ENCODE data around the gene YAP1. TPM values are rescaled to one million over a fixed set of nuclear protein-coding genes. Genes with fewer than 3 reads are reported as not detected.

YAP1 gene
- polyA plus RNA-seq, 1 donor from 2014 or later = 0.46 TPM

- no peak for TF ChIP-seq SMC3 (conservative IDR thresholded peaks at IDR 0.05; ENCODE audit: poor library complexity)
Measured at GRCh38 chr11:102252339-102252891, 142.2 kb downstream of the YAP1 start (continued).

- Histone ChIP-seq H3K9me3 (ENCODE audit: low read length) (no peaks in the 10 kb centered on the region), H3F3A (ENCODE audit: insufficient read depth, low read length, poor library complexity, severe bottlenecking) (no peaks in the 10 kb centered on the region), H3K79me2 (replicated peaks; ENCODE audit: insufficient read depth, low read length) (no peaks in the 10 kb centered on the region), H3K9me2 (ENCODE audit: insufficient read depth, low read length) (no peaks in the 10 kb centered on the region), H3K27ac (ENCODE audit: low read length) (no peak overlapping the region), H3K4me3 (ENCODE audit: low read length) (no peak overlapping the region), H3K27me3 (ENCODE audit: insufficient read depth, low read depth, low read length) (no peaks in the 10 kb centered on the region), H3K9ac (ENCODE audit: low read length) (no peak overlapping the region), H3K4me2 (ENCODE audit: low read length) (no peak overlapping the region), H4K20me1 (ENCODE audit: insufficient read depth) (no peaks in the 10 kb centered on the region), H3K36me3 (ENCODE audit: insufficient read depth, low read length) (no peaks in the 10 kb centered on the region), H2AFZ (ENCODE audit: low read depth, low read length) (no peak overlapping the region)
- TF ChIP-seq MXI1 (conservative IDR thresholded peaks at IDR 0.05; ENCODE audit: poor library complexity, severe bottlenecking) = no peak
- no peak for TF ChIP-seq EZH2 (IDR thresholded peaks at IDR 0.05; ENCODE audit: borderline replicate concordance, insufficient read depth, low read length, poor library complexity, severe bottlenecking)
- no peak for TF ChIP-seq TAF1 (IDR thresholded peaks at IDR 0.05; ENCODE audit: low read depth)
- no peak for TF ChIP-seq CTCF (IDR thresholded peaks at IDR 0.05; ENCODE audit: poor library complexity, severe bottlenecking)
- TF ChIP-seq RAD21 (conservative IDR thresholded peaks at IDR 0.05) = no peak
- TF ChIP-seq SMC3 (conservative IDR thresholded peaks at IDR 0.05; ENCODE audit: poor library complexity) = no peak
- TF ChIP-seq EP300 (conservative IDR thresholded peaks at IDR 0.05; ENCODE audit: poor library complexity, severe bottlenecking) = no peak
- no peak for TF ChIP-seq POLR2AphosphoS5 (IDR thresholded peaks at IDR 0.05)
- TF ChIP-seq REST (IDR thresholded peaks at IDR 0.05; ENCODE audit: borderline replicate concordance) = no peak
Measured at GRCh38 chr11:102253020-102253715, 142.9 kb downstream of the YAP1 start.

GRCh38 chr11:102254047-102254446 lies 143.8 kb downstream of the YAP1 start:
- H2AFZ ChIP-seq (ENCODE audit: low read depth, low read length) = no peak overlapping the region
- H3K4me3 ChIP-seq (ENCODE audit: low read length) = no peak overlapping the region
- H3K9ac ChIP-seq (ENCODE audit: low read length) = no peak overlapping the region
- H3K79me2 ChIP-seq (replicated peaks; ENCODE audit: insufficient read depth, low read length) = no peaks in the 10 kb centered on the region
- no peaks in the 10 kb centered on the region for H3F3A ChIP-seq (ENCODE audit: insufficient read depth, low read length, poor library complexity, severe bottlenecking)
- H3K27me3 ChIP-seq (ENCODE audit: insufficient read depth, low read depth, low read length) = no peaks in the 10 kb centered on the region
- no peak overlapping the region for H3K4me2 ChIP-seq (ENCODE audit: low read length)
- H3K9me2 ChIP-seq (ENCODE audit: insufficient read depth, low read length) = no peaks in the 10 kb centered on the region
- H3K9me3 ChIP-seq (ENCODE audit: low read length) = no peaks in the 10 kb centered on the region
- TF ChIP-seq EP300 (conservative IDR thresholded peaks at IDR 0.05; ENCODE audit: poor library complexity, severe bottlenecking) (no peak), POLR2AphosphoS5 (IDR thresholded peaks at IDR 0.05) (no peak), TAF1 (IDR thresholded peaks at IDR 0.05; ENCODE audit: low read depth) (no peak), RAD21 (conservative IDR thresholded peaks at IDR 0.05) (no peak), MXI1 (conservative IDR thresholded peaks at IDR 0.05; ENCODE audit: poor library complexity, severe bottlenecking) (no peak), REST (IDR thresholded peaks at IDR 0.05; ENCODE audit: borderline replicate concordance) (no peak), EZH2 (IDR thresholded peaks at IDR 0.05; ENCODE audit: borderline replicate concordance, insufficient read depth, low read length, poor library complexity, severe bottlenecking) (no peak)
- H3K36me3 ChIP-seq (ENCODE audit: insufficient read depth, low read length) = no peaks in the 10 kb centered on the region
- H3K27ac ChIP-seq (ENCODE audit: low read length) = no peak overlapping the region
- H4K20me1 ChIP-seq (ENCODE audit: insufficient read depth) = no peaks in the 10 kb centered on the region
